ENCODE results near the gene CCDC183.

GRCh38 chr9:136782452-136782851 lies 13.7 kb upstream of the CCDC183 start:
- TF ChIP-seq CTCF (IDR thresholded peaks at IDR 0.05; ENCODE audit: low read depth, low read length), result no peak
- no peak for TF ChIP-seq MYC (IDR thresholded peaks at IDR 0.05; ENCODE audit: low read depth, low read length)
